HG02623 (cell line): ENCODE data around the gene CEACAM3.
"Not testable (repeated sequence)": the region's sequence is repeated elsewhere in the genome, so short reads cannot be mapped to it uniquely, and the experiment has no call there.

Experiments used
- ATAC-seq: cut with Tn5 transposase; IDR thresholded peaks from one replicate; pipeline ENCODE4 v1.9.1; 2021; ENCODE audit warnings: moderate library complexity; ENCODE audit not compliant: unreplicated experiment

CEACAM3 gene

GRCh38 chr19:41796362-41796761, at the start of gene CEACAM3:
Gene CEACAM3, plus strand, starts transcription at chr19:41796587. Its CDS starts 91 bp downstream, at chr19:41796678.
- no peak for ATAC-seq

GRCh38 chr19:41746593-41747227, 49.7 kb upstream of the CEACAM3 start:
- no peak for ATAC-seq

- ATAC-seq = no peak
Measured at GRCh38 chr19:41748012-41748411, 48.4 kb upstream of the CEACAM3 start.

GRCh38 chr19:41750248-41751134, 45.9 kb upstream of the CEACAM3 start:
- ATAC-seq = not testable (repeated sequence)

GRCh38 chr19:41753159-41753558, 43.2 kb upstream of the CEACAM3 start:
- ATAC-seq = no peak

- ATAC-seq = no peak
Measured at GRCh38 chr19:41753936-41754529, 42.4 kb upstream of the CEACAM3 start.

- no peak for ATAC-seq
Measured at GRCh38 chr19:41755328-41755913, 41.0 kb upstream of the CEACAM3 start, which contains the start of gene CEACAM6. Gene CEACAM6, plus strand, starts transcription at chr19:41755530. Its CDS starts 109 bp downstream, at chr19:41755639.

- ATAC-seq = no peak
Measured at GRCh38 chr19:41758846-41759245, 37.5 kb upstream of the CEACAM3 start.

GRCh38 chr19:41767115-41767514, 29.3 kb upstream of the CEACAM3 start:
- no peak for ATAC-seq

GRCh38 chr19:41768105-41768504, 28.3 kb upstream of the CEACAM3 start:
- ATAC-seq = not testable (repeated sequence)

GRCh38 chr19:41769608-41770007, 26.8 kb upstream of the CEACAM3 start:
- no peak for ATAC-seq

- no peak for ATAC-seq
Measured at GRCh38 chr19:41771410-41771809, 25.0 kb upstream of the CEACAM3 start.

GRCh38 chr19:41774515-41774980, 21.8 kb upstream of the CEACAM3 start:
- no peak for ATAC-seq

- ATAC-seq = no peak
Measured at GRCh38 chr19:41776700-41777099, 19.7 kb upstream of the CEACAM3 start.

- ATAC-seq = no peak
Measured at GRCh38 chr19:41783612-41784011, 12.8 kb upstream of the CEACAM3 start.

GRCh38 chr19:41784312-41784711, 12.1 kb upstream of the CEACAM3 start:
- ATAC-seq = no peak

GRCh38 chr19:41784743-41785142, 11.6 kb upstream of the CEACAM3 start:
- ATAC-seq = no peak

- ATAC-seq = no peak
Measured at GRCh38 chr19:41785653-41786052, 10.7 kb upstream of the CEACAM3 start.

- no peak for ATAC-seq
Measured at GRCh38 chr19:41787055-41787454, 9.3 kb upstream of the CEACAM3 start.

- not testable (repeated sequence) for ATAC-seq
Measured at GRCh38 chr19:41788518-41788917, 7.9 kb upstream of the CEACAM3 start.

- not testable (repeated sequence) for ATAC-seq
Measured at GRCh38 chr19:41789053-41789452, 7.3 kb upstream of the CEACAM3 start.
